Activated CD4-positive, CD25-positive, alpha-beta regulatory T cell treated with anti-CD3 and anti-CD28 coated beads, Interleukin-2, amount 50 U/mL, for 16 hours (primary cell): Measurements from ENCODE around the gene PCDHA10.
"Not testable (repeated sequence)": the region's sequence is repeated elsewhere in the genome, so short reads cannot be mapped to it uniquely, and the experiment has no call there.

Source experiments
- DNase-seq: peaks from one replicate; pipeline ENCODE4 v3.0.0-alpha.2; 2020; ENCODE audit warnings: low read depth, low spot score

The PCDHA10 gene, protein sequence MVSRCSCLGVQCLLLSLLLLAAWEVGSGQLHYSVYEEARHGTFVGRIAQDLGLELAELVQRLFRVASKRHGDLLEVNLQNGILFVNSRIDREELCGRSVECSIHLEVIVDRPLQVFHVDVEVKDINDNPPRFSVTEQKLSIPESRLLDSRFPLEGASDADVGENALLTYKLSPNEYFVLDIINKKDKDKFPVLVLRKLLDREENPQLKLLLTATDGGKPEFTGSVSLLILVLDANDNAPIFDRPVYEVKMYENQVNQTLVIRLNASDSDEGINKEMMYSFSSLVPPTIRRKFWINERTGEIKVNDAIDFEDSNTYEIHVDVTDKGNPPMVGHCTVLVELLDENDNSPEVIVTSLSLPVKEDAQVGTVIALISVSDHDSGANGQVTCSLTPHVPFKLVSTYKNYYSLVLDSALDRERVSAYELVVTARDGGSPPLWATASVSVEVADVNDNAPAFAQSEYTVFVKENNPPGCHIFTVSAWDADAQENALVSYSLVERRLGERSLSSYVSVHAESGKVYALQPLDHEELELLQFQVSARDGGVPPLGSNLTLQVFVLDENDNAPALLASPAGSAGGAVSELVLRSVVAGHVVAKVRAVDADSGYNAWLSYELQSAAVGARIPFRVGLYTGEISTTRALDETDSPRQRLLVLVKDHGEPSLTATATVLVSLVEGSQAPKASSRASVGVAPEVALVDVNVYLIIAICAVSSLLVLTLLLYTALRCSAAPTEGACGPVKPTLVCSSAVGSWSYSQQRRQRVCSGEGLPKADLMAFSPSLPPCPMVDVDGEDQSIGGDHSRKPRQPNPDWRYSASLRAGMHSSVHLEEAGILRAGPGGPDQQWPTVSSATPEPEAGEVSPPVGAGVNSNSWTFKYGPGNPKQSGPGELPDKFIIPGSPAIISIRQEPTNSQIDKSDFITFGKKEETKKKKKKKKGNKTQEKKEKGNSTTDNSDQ

DNA sequence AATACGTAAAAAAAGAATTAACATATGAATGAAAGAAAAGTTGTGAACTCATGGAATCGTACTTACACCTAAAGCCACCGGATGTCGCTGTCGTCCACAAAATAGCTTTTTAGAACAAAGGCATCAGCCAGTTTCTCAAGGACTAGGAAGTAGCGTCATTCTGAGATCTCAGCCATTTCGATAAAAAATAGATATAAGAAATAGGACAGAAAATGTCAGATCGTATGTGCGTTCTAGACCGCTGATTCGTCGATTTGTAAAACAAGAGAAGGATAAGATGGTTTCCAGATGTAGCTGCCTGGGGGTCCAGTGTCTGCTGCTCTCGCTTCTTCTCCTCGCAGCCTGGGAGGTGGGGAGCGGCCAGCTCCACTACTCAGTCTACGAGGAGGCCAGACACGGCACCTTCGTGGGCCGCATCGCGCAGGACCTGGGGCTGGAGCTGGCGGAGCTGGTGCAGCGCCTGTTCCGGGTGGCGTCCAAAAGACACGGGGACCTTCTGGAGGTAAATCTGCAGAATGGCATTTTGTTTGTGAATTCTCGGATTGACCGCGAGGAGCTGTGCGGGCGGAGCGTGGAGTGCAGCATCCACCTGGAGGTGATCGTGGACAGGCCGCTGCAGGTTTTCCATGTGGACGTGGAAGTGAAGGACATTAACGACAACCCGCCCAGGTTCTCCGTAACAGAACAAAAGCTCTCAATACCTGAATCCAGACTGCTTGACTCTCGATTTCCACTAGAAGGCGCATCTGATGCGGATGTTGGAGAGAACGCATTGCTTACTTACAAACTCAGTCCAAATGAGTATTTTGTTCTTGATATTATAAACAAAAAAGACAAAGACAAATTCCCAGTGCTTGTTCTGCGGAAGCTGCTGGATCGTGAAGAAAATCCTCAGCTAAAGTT lies at the start of gene PCDHA10:
Gene PCDHA10, plus strand, starts transcription at position 126 of the 903 bp plus-strand sequence. Its CDS starts 152 bp downstream, at position 278.
- no peak for DNase-seq

DNA sequence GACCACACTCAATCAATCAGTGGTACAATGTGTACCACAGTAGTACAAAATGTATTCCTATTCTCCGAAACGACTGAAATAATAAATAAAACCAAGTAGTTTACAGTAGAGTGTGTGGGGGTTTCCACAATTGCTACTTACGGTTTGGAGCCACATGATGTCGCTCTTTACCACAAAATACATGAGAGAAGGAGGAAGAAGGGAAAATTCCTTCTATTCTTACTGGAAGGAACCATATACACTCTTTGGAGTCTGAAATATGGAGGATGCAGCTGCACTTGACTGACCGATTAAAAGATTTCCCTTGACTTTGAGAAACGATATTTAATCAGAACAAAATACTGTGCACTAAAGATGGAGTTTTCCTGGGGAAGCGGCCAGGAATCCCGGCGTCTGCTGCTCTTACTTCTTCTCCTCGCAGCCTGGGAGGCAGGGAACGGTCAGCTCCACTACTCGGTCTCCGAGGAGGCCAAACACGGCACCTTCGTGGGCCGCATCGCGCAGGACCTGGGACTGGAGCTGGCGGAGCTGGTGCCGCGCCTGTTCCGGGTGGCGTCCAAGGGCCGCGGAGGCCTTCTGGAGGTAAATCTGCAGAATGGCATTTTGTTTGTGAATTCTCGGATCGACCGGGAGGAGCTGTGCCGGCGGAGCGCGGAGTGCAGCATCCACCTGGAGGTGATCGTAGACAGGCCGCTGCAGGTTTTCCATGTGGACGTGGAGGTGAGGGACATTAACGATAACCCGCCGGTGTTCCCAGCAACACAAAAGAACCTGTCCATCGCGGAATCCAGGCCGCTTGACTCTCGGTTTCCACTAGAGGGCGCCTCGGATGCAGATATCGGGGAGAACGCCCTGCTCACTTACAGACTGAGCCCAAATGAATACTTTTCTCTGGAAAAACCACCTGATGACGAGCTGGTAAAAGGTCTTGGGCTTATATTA lies 48.6 kb upstream of the PCDHA10 start, which contains the start of gene PCDHA4:
Gene PCDHA4, plus strand, starts transcription at position 235 of the 942 bp plus-strand sequence.
- no peak for DNase-seq

DNA sequence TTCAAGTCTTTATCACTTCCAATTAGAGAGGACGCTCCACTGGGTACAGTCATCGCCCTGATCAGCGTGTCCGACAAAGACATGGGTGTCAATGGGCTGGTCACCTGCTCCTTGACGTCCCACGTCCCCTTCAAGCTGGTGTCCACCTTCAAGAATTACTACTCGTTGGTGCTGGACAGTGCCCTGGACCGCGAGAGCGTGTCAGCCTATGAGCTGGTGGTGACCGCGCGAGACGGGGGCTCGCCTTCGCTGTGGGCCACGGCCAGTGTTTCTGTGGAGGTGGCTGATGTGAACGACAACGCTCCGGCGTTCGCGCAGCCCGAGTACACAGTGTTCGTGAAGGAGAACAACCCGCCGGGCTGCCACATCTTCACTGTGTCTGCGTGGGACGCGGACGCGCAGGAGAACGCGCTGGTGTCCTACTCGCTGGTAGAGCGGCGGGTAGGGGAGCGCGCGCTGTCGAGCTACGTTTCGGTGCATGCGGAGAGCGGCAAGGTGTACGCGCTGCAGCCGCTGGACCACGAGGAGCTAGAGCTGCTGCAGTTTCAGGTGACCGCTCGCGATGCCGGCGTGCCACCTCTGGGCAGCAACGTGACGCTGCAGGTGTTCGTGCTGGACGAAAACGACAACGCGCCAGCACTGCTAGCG lies 47.3 kb upstream of the PCDHA10 start:
- DNase-seq, result not testable (repeated sequence)

DNA sequence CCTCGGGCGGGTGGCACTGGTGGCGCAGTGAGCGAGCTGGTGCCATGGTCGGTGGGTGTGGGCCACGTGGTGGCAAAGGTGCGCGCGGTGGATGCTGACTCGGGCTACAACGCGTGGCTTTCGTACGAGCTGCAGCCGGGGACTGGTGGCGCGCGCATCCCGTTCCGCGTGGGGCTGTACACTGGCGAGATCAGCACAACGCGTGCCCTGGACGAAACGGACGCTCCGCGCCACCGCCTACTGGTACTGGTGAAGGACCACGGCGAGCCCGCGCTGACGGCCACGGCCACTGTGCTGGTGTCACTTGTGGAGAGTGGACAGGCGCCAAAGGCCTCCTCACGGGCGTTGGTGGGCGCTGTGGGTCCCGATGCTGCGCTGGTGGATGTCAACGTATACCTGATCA lies 46.8 kb upstream of the PCDHA10 start:
- DNase-seq, result no peak

DNA sequence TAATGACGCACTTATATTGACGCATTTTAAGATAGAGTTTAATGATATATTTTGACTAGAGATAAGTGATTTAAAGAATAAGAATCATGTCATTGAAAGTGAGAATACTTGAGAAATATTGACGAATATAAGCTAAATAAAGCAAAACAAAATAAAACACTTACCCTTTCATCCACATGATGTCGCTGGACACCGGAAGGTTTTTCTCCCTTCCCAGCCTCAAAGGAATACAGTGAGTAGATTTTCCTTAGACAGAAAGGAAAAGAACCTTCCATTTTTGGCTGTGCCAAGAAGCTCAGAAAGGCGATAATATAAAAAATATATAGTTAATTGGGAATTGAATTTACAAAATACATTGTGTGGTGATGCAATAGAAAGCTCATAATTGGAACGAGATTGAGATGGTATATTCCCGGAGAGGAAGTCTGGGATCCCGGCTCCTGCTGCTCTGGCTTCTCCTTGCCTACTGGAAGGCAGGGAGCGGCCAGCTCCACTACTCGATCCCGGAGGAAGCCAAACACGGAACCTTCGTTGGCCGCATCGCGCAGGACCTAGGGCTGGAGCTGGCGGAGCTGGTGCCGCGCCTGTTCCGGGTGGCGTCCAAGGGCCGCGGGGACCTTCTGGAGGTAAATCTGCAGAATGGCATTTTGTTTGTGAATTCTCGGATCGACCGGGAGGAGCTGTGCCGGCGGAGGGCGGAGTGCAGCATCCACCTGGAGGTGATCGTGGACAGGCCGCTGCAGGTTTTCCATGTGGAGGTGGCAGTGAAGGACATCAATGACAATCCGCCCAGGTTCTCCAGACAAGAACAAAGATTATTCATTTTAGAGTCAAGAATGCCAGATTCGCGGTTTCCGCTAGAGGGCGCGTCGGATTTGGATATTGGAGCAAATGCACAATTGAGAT lies 34.1 kb upstream of the PCDHA10 start, which contains the start of gene PCDHA5:
Gene PCDHA5, plus strand, starts transcription at position 239 of the 906 bp plus-strand sequence.
- no peak for DNase-seq

DNA sequence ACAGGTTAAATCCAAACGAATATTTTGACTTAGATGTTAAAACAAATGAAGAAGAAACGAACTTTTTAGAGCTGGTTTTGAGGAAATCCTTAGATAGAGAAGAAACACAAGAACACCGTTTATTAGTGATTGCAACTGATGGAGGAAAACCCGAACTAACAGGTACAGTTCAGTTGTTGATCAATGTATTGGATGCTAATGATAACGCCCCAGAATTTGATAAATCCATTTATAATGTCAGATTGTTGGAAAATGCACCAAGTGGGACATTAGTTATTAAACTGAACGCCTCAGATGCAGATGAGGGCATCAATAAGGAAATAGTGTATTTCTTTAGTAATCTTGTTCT lies 33.4 kb upstream of the PCDHA10 start:
- DNase-seq, result no peak

DNA sequence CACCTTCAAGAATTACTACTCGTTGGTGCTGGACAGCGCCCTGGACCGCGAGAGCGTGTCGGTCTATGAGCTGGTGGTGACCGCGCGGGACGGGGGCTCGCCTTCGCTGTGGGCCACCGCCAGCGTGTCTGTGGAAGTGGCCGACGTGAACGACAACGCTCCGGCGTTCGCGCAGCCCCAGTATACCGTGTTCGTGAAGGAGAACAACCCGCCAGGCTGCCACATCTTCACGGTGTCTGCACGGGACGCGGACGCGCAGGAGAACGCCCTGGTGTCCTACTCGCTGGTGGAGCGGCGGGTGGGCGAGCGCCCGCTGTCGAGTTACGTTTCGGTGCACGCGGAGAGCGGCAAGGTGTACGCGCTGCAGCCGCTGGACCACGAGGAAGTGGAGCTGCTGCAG lies 32.7 kb upstream of the PCDHA10 start:
- DNase-seq, result not testable (repeated sequence)

DNA sequence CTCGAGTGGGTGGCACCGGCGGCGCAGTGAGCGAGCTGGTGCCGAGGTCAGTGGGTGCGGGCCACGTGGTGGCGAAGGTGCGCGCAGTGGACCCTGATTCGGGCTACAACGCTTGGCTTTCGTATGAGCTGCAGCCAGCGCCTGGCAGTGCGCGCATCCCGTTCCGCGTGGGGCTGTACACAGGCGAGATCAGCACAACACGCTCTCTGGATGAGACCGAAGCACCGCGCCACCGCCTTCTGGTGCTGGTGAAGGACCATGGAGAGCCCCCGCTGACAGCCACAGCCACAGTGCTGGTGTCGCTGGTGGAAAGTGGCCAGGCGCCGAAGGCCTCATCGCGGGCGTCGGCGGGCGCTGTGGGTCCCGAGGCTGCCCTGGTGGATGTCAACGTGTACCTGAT lies 32.2 kb upstream of the PCDHA10 start:
- no peak for DNase-seq

DNA sequence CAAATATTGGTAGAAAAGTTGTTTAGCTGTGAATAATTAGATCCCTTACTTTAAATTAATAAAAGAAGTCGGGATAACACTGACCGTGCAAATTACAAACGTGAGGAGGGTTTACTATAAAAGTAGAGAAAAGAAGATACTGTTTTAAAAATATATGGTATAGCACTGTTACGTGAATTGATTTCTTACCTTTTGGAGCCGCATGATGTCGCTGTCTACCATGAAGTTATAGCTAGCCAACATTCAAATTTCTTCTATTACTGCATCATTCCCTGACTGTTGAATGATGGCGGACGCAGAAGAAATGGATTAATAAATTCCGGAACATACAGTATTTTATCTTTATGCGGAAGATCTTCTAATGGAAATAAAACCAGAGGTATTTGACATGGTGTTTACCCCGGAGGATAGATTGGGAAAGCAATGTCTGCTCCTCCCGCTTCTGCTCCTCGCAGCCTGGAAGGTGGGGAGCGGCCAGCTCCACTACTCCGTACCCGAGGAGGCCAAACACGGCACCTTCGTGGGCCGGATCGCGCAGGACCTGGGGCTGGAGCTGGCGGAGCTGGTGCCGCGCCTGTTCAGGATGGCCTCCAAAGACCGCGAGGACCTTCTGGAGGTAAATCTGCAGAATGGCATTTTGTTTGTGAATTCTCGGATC lies 27.9 kb upstream of the PCDHA10 start, which contains the start of gene PCDHA6:
Gene PCDHA6, plus strand, starts transcription at position 257 of the 658 bp plus-strand sequence. Its CDS starts 132 bp downstream, at position 389.
- no peak for DNase-seq

DNA sequence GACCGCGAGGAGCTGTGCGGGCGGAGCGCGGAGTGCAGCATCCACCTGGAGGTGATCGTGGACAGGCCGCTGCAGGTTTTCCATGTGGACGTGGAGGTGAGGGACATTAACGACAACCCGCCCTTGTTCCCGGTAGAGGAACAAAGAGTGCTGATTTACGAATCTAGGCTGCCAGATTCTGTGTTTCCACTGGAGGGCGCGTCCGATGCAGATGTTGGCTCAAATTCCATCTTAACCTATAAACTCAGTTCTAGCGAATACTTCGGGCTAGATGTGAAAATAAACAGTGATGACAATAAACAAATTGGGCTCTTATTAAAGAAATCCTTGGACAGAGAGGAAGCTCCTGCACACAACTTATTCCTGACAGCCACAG lies 27.3 kb upstream of the PCDHA10 start:
- no peak for DNase-seq

DNA sequence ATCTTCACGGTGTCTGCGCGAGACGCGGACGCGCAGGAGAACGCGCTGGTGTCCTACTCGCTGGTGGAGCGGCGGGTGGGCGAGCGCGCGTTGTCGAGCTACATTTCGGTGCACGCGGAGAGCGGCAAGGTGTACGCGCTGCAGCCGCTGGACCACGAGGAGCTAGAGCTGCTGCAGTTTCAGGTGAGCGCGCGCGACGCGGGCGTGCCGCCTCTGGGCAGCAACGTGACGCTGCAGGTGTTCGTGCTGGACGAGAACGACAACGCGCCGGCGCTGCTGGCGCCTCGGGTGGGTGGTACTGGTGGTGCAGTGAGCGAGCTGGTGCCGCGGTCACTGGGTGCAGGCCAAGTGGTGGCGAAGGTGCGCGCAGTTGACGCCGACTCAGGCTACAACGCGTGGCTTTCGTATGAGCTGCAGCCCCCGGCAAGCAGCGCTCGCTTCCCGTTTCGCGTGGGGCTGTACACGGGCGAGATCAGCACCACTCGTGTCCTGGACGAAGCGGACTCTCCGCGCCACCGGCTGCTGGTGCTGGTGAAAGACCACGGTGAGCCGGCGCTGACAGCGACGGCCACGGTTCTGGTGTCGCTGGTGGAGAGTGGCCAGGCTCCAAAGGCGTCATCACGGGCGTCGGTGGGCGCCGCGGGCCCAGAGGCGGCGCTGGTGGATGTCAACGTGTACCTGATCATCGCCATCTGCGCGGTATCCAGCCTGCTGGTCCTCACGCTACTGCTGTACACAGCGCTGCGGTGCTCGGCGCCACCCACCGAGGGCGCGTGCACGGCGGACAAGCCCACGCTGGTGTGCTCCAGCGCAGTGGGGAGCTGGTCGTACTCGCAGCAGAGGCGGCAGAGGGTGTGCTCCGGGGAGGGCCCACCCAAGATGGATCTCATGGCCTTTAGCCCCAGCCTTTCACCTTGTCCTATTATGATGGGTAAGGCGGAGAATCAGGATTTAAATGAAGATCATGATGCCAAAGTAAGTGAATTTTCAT lies 25.9 kb upstream of the PCDHA10 start:
- not testable (repeated sequence) for DNase-seq

DNA sequence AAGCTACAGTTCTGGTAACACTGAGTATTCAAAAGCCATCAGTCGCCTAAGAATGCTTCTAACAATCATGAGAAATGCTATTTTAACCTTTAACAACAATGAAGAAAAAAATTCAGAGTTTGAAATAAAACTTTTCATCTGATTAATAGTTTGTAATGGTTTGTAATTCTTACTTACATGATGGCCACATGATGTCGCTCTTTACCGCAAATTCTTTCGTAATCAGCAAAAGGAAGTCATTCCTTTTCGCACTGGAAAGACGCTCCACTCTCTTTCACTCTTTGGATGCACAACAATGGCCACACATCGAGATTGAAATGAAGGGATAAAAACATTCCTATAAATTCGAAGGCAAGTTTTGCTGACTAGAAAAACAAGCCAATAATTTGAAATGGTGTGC lies 21.7 kb upstream of the PCDHA10 start, which contains the start of gene PCDHA7:
Gene PCDHA7, plus strand, starts transcription at position 277 of the 400 bp plus-strand sequence. Its CDS starts 115 bp downstream, at position 392.
- no peak for DNase-seq

DNA sequence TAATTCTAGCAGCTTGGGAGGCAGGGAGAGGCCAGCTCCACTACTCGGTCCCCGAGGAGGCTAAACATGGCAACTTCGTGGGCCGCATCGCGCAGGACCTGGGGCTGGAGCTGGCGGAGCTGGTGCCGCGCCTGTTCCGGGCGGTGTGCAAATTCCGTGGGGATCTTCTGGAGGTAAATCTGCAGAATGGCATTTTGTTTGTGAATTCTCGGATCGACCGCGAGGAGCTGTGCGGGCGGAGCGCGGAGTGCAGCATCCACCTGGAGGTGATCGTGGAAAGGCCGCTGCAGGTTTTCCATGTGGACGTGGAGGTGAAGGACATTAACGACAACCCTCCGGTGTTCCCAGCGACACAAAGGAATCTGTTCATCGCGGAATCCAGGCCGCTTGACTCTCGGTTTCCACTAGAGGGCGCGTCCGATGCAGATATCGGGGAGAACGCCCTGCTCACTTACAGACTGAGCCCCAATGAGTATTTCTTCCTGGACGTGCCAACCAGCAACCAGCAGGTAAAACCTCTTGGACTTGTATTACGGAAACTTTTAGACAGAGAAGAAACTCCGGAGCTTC lies 21.2 kb upstream of the PCDHA10 start:
- DNase-seq, result not testable (repeated sequence)

DNA sequence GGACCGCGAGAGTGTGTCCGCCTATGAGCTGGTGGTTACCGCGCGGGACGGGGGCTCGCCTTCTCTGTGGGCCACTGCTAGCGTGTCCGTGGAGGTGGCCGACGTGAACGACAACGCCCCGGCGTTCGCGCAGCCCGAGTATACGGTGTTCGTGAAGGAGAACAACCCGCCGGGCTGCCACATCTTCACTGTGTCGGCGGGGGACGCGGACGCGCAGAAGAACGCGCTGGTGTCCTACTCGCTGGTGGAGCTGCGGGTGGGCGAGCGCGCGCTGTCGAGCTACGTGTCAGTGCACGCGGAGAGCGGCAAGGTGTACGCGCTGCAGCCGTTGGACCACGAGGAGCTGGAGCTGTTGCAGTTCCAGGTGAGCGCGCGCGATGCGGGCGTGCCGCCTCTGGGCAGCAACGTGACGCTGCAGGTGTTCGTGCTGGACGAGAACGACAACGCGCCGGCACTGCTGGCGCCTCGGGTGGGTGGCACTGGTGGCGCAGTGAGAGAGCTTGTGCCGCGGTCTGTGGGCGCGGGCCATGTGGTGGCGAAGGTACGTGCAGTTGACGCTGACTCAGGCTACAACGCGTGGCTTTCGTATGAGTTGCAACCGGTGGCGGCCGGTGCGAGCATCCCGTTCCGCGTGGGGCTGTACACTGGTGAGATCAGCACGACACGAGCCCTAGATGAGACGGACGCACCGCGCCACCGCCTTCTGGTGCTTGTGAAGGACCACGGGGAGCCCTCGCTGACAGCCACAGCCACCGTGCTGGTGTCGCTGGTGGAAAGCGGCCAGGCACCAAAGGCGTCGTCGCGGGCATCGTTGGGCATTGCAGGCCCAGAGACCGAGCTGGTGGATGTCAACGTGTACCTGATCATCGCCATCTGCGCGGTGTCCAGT lies 19.8 kb upstream of the PCDHA10 start:
- DNase-seq, result no peak
